Inflammatory macrophage treated with lipopolysaccharide for 4 hours (primary cell): Measurements from ENCODE around the gene WDR59.
"Not testable (repeated sequence)": the region's sequence is repeated elsewhere in the genome, so short reads cannot be mapped to it uniquely, and the experiment has no call there.

Experiments used
- DNase-seq: peaks from one replicate; pipeline ENCODE4 v3.0.0-alpha.2; 2020

WDR59 gene

DNA sequence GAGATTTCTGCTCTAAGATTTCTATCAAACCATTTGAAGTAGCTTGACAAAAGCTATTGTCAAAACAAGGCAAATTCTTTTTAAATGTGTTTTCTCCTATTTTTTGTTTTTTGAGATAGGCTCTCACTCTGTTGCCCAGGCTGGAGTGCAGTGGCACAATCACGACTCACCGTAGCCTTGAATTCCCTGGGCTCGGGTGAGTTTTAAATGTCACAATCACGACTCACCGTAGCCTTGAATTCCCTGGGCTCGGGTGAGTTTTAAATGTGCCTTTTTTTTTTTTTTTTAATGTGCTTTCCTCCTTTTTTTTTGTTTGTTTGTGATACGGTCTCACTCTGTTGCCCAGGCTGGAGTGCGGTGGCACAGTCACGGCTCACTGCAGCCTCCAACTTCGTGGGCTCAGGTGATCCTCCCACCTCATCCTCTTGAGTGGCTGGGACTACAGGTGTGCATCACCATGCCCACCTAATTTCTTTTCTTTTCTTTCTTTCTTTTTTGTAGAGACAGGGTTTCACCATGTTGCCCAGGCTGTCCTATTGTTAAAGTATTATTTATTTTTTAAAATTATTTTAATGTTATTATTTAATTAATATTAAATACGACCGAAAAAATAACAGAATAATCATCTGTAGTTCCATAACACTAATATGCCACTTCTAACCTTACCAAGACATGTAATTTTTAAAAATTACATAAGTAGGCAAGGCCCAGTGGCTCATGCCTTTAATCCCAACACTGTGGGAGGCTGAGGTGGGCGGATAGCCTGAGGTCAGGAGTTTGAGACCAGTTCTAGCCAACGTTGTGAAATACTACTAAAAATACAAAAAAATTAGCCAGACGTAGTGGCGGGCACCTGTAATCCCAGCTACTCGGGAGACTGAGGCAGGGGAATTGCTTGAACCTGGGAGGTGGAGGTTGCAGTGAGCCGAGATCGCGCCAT lies 140.6 kb downstream of the WDR59 start:
- peak; percentile 19 for DNase-seq

DNA sequence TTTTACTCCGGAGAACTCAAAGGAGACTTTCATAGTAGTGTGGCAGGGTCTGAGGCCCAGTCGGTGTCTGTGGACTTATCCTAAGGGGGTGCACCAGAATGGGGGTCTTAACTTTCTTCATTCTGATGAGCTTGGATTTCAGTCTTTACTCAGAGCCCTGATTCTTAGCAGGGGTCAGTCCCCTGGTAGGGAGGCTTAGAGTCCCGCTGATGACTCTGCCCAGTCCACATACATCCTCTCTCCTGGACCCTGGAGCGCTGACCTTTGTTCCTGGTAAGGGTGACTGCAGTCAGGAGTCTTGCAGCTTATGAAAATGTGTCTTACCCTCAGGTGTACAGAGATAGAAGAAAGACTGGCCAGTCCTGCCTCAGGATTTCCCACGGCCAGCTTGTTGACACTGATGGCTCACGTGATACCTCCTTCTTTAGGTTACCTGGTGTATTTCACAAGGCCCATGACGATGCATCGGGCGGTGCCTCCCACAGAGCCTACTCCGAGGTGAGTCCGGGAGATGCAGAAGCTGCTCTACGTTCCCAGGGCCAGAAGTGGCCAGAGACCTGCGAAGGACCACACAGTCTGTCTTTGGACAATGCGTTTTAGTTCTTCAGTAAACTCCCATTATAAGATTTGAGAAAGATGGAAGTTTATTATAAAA lies 141.4 kb downstream of the WDR59 start:
- DNase-seq: not testable (repeated sequence)

DNA sequence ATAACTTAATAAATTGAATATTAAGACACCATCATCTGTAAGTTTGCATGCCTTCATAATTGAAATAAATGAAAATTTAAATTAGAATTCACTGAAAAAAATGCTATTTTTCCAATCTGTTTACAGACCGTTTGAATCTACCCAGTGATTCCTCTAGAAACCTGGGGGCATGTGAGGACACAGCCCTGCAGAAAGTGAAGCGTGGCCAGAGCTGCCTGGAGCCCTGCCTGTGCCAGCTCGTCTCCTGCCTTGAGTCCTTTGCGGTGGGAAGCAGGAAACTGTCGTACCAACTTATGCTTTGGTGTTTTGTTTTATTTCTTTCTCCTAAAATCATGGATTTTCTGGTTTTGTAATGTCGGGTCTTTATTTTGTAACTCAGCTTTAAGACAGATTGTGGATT lies 142.5 kb downstream of the WDR59 start:
- no peak for DNase-seq

DNA sequence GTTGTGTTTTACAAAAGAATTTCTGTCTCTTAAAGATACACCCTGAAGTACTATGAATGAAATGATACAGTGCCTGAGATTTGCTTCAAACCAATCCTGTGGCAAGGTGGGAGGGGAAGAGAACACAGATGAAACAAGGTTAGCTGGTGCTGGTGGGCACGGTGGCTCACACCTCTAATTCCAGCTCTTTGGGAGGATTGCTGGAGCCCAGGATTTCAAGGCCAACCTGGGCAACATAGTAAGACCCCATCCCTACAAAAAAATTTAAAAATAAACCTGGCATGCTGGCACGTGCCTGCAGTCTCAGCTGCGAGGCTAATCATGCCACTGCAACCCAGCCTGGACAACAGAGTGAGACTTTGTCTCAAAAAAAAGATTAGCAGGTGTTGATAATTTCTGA lies 143.0 kb downstream of the WDR59 start:
- no peak for DNase-seq

DNA sequence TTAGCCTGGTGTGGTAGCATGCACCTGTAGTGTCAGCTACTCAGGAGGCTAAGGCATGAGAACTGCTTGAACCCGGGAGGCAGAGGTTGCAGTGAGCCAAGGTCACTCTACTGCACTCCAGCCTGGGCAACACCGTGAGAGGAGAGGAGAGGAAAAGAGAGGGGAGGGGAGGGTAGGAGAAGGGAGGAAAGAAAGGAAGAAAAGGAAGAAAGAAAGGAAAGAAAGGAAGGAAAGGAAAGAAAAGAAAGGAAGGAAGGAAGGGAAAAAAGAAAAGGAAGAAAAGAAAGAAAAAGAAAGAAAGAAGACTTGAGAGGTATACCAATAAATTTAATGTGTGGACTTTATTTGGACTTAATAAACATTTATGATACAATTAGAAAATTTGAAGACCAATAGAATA lies 143.5 kb downstream of the WDR59 start:
- no peak for DNase-seq

DNA sequence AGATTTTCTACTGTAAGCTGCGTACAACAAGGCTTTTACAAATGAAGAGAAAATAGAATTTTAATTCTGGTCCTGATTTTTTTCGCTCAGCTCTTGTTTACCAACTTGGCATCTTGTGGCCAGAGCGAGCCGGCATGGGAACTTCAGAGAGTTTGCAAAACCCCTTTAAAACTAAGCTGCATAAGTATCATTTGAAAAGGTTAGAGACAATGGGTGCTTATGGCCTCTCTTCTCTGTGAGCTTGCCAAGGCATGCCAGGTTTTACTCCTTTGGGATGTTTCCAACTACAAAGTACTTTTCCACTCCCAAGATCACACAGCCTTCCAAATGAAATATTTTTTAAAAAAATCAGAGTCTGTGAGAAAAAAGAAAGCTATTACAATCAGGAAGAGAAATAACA lies 147.9 kb downstream of the WDR59 start:
- DNase-seq: no peak

DNA sequence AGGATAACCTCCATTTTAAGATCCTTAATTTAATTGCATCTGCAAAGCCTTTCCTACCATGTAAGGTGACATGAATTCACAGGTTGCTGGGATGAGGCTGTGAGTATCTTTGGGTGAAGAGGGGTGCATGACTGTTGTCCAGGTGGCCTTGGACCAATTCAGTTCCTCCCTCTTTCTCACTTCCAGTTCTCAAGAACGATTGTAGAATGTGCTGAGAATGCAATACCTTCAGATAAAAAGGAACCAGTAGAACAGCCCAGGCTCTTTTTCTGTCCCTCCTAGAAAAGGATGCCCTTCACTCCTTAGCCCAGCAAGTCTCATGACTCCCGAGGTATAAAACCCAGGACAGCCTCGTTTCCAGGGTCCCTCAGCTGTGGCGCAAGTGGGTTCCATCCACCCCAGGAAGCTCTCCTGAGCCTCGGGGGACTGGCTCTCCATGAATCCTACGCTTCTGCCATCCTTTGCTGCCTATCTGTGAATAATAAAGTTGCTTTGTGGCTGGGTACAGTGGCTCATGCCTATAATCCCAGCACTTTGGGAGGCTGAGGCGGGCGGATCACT lies 148.7 kb downstream of the WDR59 start:
- DNase-seq: no peak

DNA sequence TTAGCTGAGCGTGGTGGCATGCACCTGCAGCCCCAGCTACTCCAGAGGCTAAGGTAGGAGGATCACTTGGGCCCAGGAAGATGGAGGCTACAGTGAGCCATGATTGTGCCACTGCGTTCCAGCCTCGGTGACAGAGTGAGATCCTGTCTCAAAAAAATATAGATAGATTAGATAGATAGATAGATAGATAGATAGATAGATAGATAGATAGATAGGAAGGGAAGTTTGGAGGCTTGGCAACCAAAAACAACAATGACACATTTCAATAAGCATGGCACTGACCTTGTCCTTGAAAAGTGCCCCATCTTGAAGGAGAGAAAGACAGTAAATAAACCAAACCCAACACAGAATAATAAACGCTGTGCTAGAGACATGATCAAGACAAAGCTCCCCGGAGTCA lies 152.7 kb downstream of the WDR59 start:
- DNase-seq: no peak

DNA sequence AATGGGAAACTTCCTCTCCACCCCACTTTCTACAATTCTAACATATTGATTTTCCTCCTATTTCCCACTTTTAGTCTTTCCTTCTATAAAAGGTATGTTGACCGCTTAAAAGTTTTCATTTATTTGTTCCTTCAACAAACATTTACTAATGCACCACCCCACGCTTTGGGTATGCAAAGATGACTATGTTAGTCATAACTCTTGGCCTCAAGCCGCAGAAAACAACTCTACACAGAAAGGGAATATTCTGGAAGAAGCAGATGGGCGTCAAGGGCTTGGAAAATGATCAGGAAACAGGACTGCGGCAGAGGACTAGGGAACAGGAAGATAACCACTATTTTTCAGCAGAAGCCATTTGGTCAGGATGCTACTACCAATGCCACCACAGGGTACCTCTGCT lies 153.5 kb downstream of the WDR59 start:
- DNase-seq: no peak

DNA sequence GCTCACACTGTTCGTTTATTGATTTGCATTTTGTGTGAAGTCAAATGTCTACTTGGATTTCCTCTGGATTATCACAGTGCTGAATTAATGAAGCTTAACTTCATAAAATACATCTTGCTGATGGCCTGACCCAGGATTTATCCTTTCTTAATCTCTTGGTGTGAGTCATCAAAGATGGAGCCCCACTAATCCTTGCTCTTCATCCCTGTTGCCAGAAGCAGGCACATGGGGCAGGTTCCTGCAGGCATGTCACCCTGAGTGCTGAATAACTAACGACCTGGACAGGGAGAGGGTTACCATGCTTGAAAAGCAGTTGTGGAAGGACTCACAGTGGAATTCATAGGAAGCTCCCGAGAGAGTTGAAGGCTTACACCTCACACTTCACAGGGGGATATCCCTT lies 154.3 kb downstream of the WDR59 start:
- no peak for DNase-seq

DNA sequence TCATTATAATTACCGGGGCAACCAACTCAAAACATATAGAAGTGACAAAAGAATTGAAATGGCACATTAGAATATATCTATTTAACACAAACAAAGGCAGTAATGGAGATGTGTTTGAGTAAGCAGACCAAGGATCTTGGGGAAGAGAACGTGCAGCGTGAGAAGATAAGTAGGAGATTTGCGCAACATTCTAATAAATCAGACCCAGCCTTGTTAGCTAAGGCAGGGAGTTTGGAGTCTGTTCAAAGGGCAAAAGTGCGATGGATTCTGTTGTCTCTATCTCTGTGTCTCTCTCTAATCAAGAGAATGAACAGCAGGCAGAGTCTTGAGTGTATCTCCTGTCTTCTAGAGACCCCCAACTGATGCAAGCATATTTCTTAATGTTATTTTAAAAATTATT lies 155.3 kb downstream of the WDR59 start:
- no peak for DNase-seq

DNA sequence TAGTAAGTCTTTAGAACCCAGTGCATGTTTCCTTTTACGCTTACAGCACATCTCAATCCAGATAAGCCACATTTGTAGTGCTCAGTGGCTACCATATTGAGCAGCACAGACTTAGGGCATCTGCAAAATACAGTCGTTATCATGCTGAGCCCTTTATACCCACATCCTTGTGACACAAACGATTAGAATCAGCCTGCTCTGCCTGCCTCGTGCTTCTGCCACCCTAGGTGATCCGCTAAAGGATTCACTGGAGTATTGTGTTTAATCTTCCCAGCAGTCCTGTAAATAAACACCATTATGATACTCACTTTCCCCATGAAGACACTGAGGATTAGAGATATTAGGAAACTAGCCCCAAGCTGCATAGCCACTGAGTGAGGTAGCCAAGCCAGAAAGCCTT lies 159.0 kb downstream of the WDR59 start:
- no peak for DNase-seq

DNA sequence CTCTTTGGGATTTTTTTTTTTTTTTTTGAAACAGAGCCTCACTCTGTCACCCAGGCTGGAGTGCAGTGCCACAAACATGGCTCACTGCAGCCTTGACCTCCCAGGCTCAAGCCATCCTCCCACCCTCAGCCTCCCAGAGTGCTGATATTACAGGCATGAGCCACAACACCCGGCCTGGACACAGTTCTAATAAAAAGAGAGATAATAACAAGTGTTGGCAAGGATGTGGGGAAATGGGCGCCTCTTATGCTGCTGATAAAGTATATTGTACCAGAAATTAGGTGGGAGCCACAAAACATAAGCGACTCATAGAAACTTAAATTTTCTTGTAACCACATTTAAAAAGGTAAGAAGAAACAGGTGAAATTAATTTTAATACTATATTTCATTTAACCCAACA lies 159.9 kb downstream of the WDR59 start:
- DNase-seq: no peak
